ENCODE results near the gene POU3F1. TPM values are rescaled to one million over a fixed set of nuclear protein-coding genes. Genes with fewer than 3 reads are reported as not detected.

POU3F1 gene
- polyA plus RNA-seq, 1 experiment = not detected

DNA sequence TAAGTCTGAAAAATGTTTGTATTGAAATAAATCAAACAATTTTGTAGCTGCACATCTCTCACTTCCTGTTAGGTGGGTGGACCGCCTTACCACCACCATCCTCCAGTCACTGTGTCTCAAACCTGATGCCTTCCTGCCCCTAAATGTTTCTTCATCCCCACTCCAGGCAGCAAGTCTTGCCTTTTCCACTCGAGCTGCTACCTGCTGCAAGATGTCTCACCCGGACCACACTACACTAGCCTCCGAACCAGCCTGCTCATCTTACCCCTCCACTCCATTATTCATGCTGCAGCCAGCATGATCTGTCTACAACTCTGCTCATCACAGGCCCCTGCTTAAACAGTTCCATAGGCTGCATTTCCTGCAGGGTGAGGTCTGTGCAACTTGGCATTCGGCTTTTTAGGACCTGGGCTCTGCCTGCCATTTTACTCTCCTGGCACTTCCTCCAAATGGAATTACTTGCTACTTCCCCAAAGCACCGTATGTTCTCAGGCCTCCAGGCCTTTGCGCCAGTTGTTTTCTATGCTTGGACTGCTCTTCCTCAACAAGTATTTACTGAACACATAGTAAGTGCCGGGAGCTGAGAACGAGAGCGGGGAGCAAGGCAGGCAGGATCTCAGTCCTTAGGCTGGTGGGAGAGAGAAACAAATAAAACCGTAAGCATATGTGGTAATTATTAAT lies 51.6 kb downstream of the POU3F1 start:
- ChIA-PET CTCF (interaction anchor here (1.0 to 2.8 kb wide), 2 partner anchors 24 to 840 kb away, joined by 3 to 9 read pairs; no protein-coding TSS in a partner anchor), POLR2A (no interaction called here)
- H3K4me3 ChIP-seq (ENCODE audit: low read depth, low read length) = no peak overlapping the region
- peaks cover 17% of the 10 kb centered on the region for H3K36me3 ChIP-seq (ENCODE audit: control insufficient read depth, insufficient read depth, low read length)
- no peaks in the 10 kb centered on the region for H3K27me3 ChIP-seq (ENCODE audit: control insufficient read depth, insufficient read depth, low read length)
- TF ChIP-seq, protein P1, sequence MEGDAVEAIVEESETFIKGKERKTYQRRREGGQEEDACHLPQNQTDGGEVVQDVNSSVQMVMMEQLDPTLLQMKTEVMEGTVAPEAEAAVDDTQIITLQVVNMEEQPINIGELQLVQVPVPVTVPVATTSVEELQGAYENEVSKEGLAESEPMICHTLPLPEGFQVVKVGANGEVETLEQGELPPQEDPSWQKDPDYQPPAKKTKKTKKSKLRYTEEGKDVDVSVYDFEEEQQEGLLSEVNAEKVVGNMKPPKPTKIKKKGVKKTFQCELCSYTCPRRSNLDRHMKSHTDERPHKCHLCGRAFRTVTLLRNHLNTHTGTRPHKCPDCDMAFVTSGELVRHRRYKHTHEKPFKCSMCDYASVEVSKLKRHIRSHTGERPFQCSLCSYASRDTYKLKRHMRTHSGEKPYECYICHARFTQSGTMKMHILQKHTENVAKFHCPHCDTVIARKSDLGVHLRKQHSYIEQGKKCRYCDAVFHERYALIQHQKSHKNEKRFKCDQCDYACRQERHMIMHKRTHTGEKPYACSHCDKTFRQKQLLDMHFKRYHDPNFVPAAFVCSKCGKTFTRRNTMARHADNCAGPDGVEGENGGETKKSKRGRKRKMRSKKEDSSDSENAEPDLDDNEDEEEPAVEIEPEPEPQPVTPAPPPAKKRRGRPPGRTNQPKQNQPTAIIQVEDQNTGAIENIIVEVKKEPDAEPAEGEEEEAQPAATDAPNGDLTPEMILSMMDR (IDR thresholded peaks at IDR 0.05; ENCODE audit: insufficient read depth, low read depth, low read length) = no peak
- DNase-seq (ENCODE audit: low read depth) = no peak

Small RNA genes within 50 kb of the gene (small RNA-seq; reads per million reads assigned to genes)
- not detected for gene MIR3659 (ENCODE audit: insufficient read length, low read depth, low replicate concordance)

Other genes starting within 250 kb of the POU3F1 start
- 30.9 and 34.1 TPM in 2 replicates for gene C1orf122, start 239.0 kb downstream of the POU3F1 start, polyA plus RNA-seq (2011; rRNA removed)
- gene YRDC, start 238.6 kb downstream of the POU3F1 start, polyA plus RNA-seq (2011; rRNA removed) = 15.1 and 19.8 TPM in 2 replicates
- gene MTF1, start 187.2 kb downstream of the POU3F1 start, polyA plus RNA-seq (2011; rRNA removed) = 6.9 and 7.7 TPM in 2 replicates
- gene INPP5B, start 99.7 kb downstream of the POU3F1 start, polyA plus RNA-seq (2011; rRNA removed) = 21.0 and 21.9 TPM in 2 replicates
- gene SF3A3, start 56.8 kb downstream of the POU3F1 start, polyA plus RNA-seq (2011; rRNA removed) = 26.2 and 47.1 TPM in 2 replicates
- gene FHL3, start 41.3 kb downstream of the POU3F1 start, polyA plus RNA-seq (2011; rRNA removed) = 7.9 and 13.0 TPM in 2 replicates
- 18.3 and 29.6 TPM in 2 replicates for gene UTP11, start 34.1 kb downstream of the POU3F1 start, polyA plus RNA-seq (2011; rRNA removed)

All from BJ (cell line).